GM18508 (cell line): ENCODE data around the gene XRCC5.

Source experiments
- ATAC-seq: cut with Tn5 transposase; IDR thresholded peaks from one replicate; pipeline ENCODE4 v1.9.1; 2021; ENCODE audit warnings: moderate number of reproducible peaks; ENCODE audit not compliant: insufficient read depth, unreplicated experiment

Gene XRCC5

GRCh38 chr2:216083464-216084281 lies 25.5 kb upstream of the XRCC5 start:
- ATAC-seq: no peak

- no peak for ATAC-seq
Measured at GRCh38 chr2:216084547-216084946, 24.6 kb upstream of the XRCC5 start.

DNA sequence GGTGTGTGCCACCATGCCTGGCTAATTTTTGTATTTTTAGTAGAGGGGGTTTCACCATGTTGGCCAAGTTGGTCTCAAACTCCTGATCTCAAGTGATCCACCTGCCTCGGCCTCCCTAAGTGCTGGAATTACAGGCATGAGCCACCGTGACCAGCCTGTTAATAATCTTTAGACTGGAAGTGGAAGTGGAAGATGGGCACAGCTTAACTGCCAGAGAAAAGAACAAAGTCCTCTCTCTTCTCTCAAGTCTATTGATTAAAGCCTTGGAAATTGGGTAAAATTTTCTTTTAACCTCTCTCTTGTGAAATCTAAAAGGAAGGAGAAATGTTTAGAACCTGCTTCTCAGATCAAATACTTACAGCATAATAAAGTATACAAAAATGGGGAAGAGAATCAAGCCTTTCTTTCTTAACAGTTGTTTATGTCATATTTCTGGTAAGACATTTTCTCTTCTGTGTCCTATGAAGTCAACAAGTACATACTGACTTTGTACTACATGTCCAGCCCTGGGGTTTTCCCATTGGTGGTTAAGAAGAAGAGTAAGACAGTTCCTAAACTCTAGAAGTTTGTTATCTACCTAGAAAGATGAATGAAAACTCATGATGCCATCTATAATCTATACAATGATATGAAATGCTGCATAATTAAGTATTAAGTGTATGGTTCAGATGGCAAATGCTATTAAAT lies 22.8 kb upstream of the XRCC5 start:
- no peak for ATAC-seq

DNA sequence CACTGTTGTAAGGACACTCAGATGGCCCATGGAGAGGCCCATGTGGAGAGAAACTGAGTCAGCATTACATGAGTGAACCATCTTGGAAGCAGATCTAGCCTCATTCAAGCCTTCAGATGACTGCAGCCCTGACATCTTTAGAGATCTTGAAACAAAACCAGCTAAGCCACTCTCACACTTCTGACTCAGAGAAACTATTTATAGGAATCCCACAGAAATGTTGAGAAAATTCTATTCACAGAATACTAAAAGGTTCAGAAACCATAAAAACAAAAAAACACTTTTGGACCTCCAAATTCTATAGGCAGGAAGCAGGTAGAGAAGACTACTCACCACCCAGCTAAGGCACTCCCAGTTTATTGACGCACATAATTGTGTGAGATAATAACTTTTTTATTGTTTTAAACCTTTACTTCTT lies 18.8 kb upstream of the XRCC5 start:
- ATAC-seq: no peak

DNA sequence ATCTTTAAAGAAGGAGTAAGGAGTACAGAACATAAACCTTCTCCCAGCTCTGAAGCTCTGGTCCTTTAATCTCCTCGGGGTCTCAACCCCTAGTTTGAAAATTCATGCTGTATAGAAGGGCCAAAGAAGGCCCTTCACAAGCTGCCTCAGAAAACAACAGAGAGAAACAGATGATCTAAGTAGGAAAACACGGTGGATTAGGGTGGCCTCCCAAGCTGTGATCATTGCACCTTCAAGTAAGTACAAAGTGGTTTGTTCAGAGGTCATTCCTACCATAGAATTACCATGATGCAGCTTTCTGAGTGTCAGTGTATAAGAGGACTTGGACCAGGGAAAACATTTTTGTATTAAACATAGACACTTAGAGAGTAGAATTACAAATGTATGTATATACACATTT lies 16.5 kb upstream of the XRCC5 start:
- ATAC-seq: no peak

- ATAC-seq: no peak
Measured at GRCh38 chr2:216094701-216095100, 14.4 kb upstream of the XRCC5 start.

- ATAC-seq: no peak
Measured at GRCh38 chr2:216098421-216099334, 10.5 kb upstream of the XRCC5 start.

GRCh38 chr2:216101109-216101508 lies 8.0 kb upstream of the XRCC5 start:
- no peak for ATAC-seq

DNA sequence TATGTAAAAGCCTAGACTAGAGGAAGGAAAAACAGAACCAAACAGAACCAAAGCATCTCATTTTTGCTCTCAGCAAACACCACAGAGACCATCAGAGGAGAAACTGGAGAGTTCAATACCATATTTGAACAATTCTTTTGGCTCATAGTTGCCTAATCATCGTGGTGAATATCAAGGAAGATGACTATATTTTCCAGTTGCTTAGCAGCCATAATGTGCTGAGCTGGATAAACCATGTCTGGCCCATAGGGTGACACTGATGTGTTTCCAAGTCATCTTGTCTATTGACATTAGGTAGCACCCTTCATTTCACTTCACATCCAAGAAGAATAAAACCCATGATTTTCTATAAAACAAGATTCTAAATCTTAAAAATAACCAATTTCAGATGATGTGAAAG lies 5.9 kb upstream of the XRCC5 start:
- no peak for ATAC-seq

GRCh38 chr2:216104691-216105090 lies 4.5 kb upstream of the XRCC5 start:
- ATAC-seq: no peak

DNA sequence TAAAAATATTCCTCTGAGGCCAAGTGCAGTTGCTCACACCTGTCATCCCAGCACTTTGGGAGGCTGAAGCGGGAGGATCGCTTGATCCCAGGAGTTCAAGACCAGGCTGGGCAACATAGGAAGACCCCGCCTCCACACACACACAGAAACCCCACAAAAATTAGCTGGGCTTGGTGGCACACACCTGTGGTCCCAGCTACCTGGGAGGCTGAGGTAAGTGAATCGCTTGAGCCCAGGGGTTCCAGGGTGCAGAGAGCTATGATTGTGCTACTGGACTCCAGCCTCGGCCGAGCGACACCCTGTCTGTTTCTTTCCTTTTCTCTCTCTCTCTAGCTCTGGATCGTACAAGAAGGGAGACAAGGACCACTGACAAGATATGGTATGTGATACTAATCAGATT lies 1.8 kb upstream of the XRCC5 start:
- no peak for ATAC-seq

- ATAC-seq: no peak
Measured at GRCh38 chr2:216107760-216108159, 1.4 kb upstream of the XRCC5 start.

DNA sequence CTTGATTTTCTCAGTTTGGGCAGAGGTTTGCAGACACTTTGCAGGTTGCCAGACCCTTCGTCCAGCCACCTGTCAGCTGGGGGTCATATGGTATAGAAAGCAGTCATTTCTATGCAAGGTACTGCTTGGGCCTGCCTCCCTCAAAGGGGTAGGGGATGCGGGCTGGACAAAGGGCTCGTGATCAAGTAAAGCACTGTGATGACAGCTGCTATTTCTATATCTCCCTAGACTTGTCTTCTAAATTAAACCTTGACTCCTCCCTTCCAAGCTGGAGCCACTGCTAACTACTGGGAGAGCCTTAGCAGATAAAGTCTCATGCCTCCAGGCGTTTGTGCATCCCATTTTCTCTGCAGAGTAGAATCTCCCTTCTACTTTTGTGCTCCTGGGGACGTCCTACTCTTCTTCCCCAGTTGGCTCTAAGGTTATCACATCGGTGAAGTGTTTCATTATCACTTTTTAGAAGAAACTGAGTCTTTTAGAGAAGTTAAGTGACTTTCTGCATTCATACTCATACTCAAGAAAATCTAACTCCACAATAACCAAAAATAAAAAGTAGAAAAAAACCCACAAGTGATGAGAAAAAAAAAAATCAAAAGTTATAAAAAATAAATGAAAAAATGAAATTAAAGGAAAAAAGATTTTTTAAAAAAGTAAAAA lies 710 bp upstream of the XRCC5 start:
- ATAC-seq: no peak

GRCh38 chr2:216109962-216110614 lies 940 bp downstream of the XRCC5 start:
- ATAC-seq: no peak

GRCh38 chr2:216110620-216111019 lies 1.5 kb downstream of the XRCC5 start:
- no peak for ATAC-seq

GRCh38 chr2:216111122-216111521 lies 2.0 kb downstream of the XRCC5 start:
- no peak for ATAC-seq

GRCh38 chr2:216112926-216113325 lies 3.8 kb downstream of the XRCC5 start:
- no peak for ATAC-seq

DNA sequence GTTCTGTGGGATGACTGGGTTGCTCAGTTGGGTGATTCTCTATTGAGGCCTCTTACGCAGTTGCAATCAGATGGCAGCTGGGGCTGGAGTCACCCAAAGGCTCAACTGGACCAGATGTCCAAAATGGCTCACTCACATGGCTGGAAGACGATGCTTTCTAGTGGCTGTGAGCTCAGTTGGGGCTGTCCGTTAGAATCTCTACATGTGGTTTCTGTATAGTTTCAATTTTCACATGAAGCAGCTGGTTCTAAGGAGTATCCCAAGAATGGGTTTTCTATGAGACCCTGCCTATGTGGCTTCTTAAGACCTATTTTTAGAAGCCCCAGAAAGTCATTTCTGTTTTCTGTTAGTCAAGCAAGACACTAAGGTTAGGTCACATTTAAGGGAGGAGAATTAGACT lies 4.4 kb downstream of the XRCC5 start:
- peak; percentile 55 for ATAC-seq

DNA sequence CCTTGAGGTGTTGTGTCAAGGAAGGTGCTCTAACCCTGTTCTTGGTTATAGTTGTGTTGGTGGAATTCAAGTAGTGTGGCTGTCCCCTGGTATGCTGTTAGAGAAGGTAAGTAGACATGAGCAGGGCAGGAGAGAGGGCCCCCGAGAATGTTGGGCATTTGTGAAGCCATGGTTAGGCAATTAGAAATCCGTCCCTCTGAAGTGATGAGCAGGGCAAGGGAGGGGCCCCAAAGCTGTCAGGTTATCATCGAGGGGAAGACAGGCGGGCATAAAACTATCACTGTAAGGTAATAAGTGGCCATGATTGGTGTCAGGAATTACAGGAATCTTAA lies 5.2 kb downstream of the XRCC5 start:
- ATAC-seq: no peak
